Measurements from ENCODE around the gene OR6B3.

Gene OR6B3

GRCh38 chr2:240053173-240054155 is at the start of gene OR6B3:
TSS of gene OR6B3 (minus strand) at chr2:240053521.
- no peak for DNase-seq

DNA sequence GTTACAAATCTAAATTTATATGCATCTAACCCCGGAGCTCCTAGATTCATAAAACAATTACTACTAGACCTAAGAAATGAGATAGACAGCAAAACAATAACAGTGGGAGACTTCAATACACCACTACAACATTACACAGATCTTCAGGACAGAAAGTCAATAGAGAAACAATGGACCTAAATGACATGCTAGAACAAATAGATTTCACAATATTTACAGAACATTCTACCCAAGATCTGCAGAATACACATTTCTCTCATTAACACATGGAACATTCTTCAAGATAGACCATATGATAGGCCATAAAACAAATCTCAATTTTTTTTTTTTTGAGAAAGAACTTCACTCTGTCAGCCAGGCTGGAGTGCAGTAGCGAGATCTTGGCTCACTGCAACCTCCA is 45.0 kb upstream of the OR6B3 start:
- DNase-seq, result no peak

DNA sequence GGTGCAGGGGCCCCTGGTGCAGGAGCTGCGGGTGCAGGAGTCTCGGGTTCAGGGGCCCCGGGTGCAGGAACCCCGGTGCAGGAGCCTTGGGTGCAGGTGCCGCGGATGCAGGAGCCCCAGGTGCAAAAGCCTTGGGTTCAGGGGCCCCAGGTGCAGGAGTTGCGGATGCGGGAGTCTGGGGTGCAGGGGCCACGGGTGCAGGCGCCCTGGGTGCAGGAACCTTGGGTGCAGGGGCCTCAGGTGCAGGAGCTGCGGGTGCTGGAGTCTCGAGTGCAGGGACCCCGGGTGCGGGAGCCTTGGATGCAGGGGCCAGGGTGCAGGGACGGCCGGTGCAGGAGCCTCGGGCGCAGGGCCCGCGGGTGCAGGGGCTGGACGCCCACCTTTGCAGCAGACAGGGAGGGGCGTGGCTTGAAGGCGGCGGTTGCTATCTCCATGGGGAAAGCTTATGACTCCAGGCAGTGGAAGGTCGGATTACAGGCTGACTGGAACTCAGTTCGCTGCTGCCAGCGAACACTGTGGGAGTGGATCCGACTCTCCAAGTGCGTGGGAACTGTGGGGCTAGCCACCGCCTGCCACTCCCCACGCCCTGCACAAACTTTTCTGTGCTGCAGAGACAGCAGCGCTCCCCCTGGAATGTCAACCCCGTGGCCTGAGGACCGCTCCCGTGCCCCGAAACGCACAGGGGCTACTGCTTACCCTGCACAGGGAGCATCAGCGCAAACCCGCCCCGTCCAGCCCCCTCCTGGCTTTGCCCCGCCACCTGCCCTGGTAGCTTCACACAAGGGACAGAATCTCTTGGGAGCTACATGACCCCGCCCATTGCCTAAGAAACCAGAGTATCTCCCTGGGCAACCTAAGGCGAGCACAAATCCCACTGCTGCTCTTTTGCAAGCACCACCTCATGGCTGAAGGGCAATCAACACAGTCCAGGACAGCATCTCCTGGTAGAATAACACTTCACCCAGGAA is 42.5 kb upstream of the OR6B3 start:
- no peak for DNase-seq

DNA sequence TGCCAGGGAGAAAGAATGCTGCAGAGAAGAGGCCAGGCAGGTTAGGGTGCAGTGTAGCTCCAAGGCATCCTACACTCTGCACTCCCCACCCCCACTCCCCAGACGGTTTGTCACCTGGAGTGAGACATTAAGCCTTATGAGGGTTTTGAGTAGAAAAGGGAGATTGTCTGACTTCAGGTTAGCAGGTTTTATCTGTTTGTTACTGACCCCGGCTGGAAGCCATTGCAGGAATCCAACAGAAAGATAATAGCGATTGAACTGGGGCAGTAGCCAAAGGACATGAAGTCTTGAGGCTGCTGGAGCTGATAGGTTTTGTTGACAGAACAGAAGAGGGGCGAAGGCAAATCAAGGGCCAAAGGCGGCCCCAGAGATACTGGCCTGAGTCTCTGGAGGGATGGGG is 36.0 kb upstream of the OR6B3 start:
- no peak for DNase-seq

- DNase-seq, result no peak
These were observed 33.2 kb upstream of the OR6B3 start for GRCh38 chr2:240086563-240086962.

DNA sequence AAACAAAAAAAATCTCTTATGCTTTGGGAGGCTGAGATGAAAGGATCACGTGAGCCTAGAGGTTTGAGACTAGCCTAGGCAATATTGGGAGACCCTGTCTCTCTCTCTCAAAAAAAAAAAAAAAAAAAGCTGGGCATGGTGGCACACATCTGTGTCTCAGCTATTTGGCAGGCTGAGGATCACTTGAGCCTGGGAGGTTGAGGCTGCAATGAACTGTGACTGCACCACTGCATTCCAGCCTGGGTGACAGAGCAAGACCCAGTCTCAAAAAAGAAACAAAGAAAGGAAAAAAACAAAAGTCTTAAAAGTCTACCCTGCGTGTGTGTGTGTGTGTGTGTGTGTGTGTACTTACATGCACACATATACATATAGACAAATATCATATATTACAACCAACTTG is 25.3 kb upstream of the OR6B3 start:
- DNase-seq, result no peak

GRCh38 chr2:240077442-240077841 is 24.1 kb upstream of the OR6B3 start:
- no peak for DNase-seq

- no peak for DNase-seq
These were observed 21.2 kb upstream of the OR6B3 start for GRCh38 chr2:240074545-240074944.

DNA sequence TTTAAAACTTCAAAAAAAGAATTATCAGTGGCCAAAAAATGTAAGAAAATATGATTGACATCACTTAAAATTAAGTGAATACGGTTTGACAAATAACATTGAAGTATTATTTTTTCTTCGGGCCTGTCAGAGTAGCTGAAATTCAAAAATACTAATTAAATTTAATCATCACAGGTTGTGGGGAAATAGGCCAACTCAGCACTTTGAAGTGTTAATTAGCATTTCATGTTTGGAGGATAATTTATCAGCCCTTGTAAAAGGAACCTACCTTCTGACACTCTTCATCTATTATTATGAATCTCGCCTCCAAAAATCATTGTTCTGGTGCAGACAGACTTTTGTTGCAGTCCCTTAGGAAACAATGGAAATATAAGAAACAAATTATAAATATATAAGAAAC is 17.6 kb upstream of the OR6B3 start:
- DNase-seq, result no peak

DNA sequence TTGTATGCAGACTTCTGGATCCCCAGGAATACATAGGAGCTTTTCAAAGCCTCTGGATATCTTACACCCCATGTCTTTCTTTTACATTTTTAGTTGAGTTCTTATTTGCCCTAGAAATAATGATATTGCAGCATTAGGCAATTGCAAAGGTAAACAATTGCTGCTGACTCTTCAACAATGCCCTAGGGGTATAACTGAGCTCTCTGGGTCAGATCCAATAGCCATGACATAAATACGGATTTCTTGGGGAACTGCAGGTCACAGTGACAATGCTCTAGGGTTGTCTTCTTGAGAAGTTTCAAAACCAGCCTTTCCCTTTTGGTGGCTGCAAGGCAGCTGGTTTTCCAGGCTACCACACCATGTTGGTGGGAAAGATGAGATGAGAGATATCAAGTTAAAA is 16.5 kb upstream of the OR6B3 start:
- no peak for DNase-seq

- no peak for DNase-seq
These were observed 14.9 kb upstream of the OR6B3 start for GRCh38 chr2:240068193-240068592.

DNA sequence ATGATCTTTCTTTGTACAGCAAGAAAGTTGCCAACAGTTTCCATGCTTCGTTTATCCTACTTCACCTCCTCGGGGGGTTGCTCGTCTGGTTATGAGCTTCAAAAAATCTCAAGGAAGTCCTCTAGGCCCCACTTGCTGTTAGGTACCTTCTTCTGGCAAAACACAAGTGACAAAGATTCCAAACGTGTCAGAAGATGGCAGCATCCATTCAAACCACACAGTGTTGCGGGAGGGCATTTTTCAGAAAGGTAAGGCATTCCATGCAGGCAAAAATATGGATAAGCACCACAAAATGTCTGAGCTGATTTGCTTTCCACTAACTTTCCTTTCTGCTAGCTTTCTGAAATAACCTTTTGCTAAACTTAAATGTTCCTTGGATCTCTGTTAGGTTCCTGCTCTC is 13.2 kb upstream of the OR6B3 start:
- no peak for DNase-seq

DNA sequence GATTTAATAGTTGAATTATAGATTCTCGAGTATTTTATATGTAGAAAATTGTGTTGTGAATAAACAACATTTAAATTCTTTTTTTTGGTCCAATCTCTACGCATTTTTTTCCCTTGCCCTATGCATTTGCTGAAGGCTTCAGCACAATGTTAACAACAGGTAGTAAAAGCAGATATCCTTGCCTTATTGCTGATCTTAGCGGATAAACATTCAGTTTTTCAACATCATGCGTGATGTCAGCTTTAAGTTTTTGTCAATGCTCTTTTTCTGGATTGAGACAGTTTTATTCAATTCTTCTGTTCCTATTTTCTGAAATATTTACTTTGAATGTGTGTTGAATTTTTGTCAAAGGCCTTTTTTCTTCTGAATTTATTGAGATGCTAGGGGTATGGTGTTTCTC is 11.6 kb upstream of the OR6B3 start:
- no peak for DNase-seq

- DNase-seq, result peak in 10 of 58 donors; percentile 4 to 67 (median 42)
These were observed 7.8 kb upstream of the OR6B3 start for GRCh38 chr2:240060977-240061591.

DNA sequence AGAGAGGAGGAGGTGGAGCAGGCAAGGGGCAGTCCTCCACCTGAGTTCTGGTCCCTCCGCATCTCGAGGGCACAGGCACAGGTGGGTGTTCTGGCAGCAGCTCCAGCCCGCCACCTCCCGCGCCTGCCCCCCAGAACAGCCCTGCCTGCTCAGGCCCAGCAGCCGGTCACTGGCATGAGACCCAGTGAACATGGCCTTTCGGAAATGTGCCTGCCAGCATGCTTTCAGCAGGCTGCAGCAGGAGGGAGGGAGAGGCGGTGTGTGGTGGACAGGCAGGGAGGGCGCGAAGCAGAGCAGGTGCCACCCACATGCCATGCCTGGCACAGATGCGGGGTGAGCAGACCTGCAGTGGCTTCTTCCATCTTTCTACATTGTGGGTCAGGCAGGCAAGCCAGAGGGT is 3.4 kb upstream of the OR6B3 start:
- DNase-seq, result no peak

DNA sequence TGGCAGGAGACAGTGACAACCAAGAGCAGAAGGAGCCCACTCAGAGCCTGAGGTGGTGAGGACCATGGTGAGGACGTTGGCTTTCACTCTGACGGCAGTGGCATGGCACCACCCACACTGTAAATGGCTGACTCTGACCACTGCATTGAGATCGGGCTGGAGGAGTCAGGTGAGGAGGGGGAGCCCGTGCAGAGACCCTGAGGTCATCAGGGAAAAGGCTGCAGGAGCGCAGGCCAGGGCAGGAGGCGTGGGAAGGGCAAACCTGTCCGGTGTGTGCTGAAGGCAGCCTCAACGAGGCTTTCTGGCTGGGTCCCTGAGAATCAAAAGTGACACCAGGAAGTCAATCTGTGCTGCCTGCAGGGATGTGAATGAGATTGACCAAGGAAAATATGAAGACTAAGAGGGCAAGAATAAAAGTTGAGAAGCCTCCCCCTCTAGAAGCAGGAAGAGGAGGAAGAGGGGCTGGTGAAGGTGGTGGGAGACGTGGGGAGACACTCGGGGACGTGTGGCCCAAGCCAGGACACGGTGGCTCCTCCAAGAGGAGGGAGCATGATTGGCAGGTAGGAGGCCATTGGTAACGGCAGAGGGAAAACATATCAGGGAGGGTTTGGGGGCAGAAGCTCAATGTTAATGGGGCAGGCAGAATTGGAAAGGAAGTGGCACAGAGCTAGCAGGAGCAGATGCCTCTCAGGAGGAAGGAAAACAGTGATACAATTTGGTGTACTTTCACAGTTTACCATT is 2.0 kb upstream of the OR6B3 start:
- DNase-seq, result no peak

DNA sequence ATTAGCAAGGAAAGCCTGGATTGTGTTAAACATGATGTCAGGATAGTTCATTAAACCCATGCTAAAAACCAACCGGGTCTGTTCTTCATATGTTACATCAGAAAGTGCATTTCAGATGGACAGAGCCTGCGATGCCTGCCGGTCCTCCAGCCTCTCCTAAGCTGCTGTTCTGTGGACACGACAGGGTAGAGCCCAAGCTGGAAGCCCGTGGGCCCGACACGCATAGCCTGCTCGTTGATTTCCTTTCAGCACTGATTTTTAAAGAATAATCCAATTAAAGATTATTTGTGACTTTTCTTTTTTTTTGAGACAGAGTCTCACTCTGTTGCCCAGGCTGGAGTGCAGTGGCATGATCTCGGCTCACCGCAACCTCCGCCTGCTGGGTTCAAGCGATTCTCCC is 797 bp downstream of the OR6B3 start:
- no peak for DNase-seq

DNA sequence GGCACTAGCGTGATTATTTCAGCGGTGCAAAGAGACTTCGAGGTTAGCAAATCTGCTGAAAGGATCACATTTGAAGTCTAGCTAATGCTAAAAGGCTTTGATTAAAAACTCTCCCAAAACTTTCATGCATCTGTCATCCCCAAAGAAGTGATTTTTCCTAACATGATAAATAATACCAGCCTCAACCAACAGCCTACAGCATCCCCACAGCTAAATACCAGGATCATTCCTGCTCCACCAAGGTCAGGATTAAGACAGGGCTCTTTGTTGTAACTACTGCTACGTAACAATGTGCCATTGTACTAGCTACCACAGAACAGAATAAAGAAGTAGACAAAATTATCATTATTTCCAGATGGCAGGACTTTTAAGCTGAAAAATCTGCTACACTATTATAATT is 1.6 kb downstream of the OR6B3 start:
- DNase-seq, result peak in 6 of 58 donors; percentile 31 to 64 (median 42)

DNA sequence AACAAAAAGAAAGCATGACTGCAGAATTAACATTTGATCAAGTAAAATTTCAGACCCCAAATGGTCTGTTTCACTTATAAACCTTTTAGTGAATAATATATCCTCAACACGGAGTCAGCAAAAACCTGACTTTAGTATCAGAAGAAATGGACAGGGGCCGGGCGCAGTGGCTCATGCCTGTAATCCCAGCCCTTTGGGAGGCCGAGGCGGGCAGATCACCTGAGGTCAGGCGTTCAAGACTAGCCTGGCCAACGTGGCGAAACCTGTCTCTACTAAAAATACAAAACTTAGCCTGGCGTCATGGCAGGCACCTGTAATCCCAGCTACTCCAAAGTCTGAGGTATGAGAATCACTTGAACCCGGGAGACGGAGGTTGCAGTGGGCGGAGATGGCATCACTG is 3.0 kb downstream of the OR6B3 start:
- DNase-seq, result no peak

DNA sequence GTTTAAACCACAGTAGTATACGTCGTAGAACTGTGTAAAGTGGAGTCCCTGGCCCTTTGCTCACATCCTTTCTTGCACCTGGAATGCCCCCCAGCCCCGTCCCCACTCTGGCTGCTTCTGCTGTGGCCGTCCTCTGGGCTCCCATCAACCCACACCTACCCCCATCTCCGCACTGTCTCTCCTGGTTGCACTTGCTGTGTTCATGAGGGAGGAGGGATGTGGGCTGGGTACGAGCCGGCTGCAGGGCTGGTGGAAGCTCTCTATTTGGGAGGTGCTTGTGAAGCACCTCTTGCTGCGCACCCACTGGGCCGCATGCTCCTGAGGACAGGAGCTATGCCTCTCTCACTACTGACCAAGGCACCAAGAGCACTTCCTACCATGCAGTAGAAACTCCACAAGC is 5.1 kb downstream of the OR6B3 start:
- no peak for DNase-seq

DNA sequence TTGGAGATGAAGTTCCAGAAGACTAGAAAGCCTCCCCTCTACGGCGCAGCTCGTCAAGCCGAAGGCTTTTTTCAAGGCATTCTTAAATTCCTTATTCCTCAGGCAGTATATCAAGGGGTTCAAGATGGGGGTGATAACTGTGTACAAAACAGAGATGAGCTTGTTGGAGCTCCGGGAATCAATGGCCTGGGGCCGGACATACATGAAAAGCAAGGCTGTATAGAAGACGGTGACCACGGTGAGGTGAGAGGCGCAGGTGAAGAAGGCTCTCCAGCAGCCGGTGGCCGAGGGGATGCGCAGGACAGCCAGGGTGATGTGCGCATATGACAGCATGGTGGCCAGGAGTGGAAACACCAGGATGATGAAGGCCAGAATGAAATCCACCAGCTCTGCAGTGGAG is 8.2 kb downstream of the OR6B3 start:
- DNase-seq, result no peak

All from anterior cingulate cortex (tissue), 58 donors.